ENCODE data around the gene NOPCHAP1.

NOPCHAP1 gene

GRCh38 chr12:105018012-105018411, 31.9 kb downstream of the NOPCHAP1 start:
- DNase-seq (ENCODE audit: low read depth in 2 of 2, low spot score in 1 of 2), result no peak

- DNase-seq (ENCODE audit: low read depth in 2 of 2, low spot score in 1 of 2), result no peak
These were observed 32.7 kb downstream of the NOPCHAP1 start for GRCh38 chr12:105018776-105019175.

- no peak for DNase-seq (ENCODE audit: low read depth in 2 of 2, low spot score in 1 of 2)
These were observed 34.3 kb downstream of the NOPCHAP1 start for GRCh38 chr12:105020241-105020962.

GRCh38 chr12:105024928-105025327, 38.8 kb downstream of the NOPCHAP1 start:
- DNase-seq (ENCODE audit: low read depth in 2 of 2, low spot score in 1 of 2), result no peak

GRCh38 chr12:105025890-105026289, 39.8 kb downstream of the NOPCHAP1 start:
- DNase-seq (ENCODE audit: low read depth in 2 of 2, low spot score in 1 of 2), result no peak

GRCh38 chr12:105026411-105026810, 40.3 kb downstream of the NOPCHAP1 start:
- DNase-seq (ENCODE audit: low read depth in 2 of 2, low spot score in 1 of 2), result no peak

GRCh38 chr12:105030820-105031807, 45.0 kb downstream of the NOPCHAP1 start:
- no peak for DNase-seq (ENCODE audit: low read depth in 2 of 2, low spot score in 1 of 2)

GRCh38 chr12:105032703-105033357, 46.7 kb downstream of the NOPCHAP1 start:
- DNase-seq (ENCODE audit: low read depth in 2 of 2, low spot score in 1 of 2), result no peak

- DNase-seq (ENCODE audit: low read depth in 2 of 2, low spot score in 1 of 2), result no peak
These were observed 47.7 kb downstream of the NOPCHAP1 start for GRCh38 chr12:105033851-105034250.

All from stimulated activated CD8-positive, alpha-beta memory T cell treated with anti-CD3 and anti-CD28 coated beads, Interleukin-4, amount 100 ng/mL, for 4 hours (primary cell).